Right renal pelvis (tissue), 4 donors: ENCODE measurements around the gene HDAC9. TPM values are rescaled to one million over a fixed set of nuclear protein-coding genes. Genes with fewer than 3 reads are reported as not detected.
A peak's percentile ranks its signal among the peaks of the same experiment; 100 is the strongest.
"Not testable (repeated sequence)": the region's sequence is repeated elsewhere in the genome, so short reads cannot be mapped to it uniquely, and the experiment has no call there.

Experiments
- DNase-seq, 4 donors: peaks; one replicate each; pipeline ENCODE4 v3.0.0-alpha.2; 2013; ENCODE audit warnings: low read depth in 4 of 4, low spot score in 3 of 4, missing footprints in 1 of 4
- polyA plus RNA-seq, 4 donors: library from polyadenylated mRNA; unstranded; fragments of 120-200 nt; gene quantifications; one replicate each; pipeline ENCODE4 v1.2.1, GENCODE V29; 2013; ENCODE audit not compliant: insufficient read length in 4 of 4

Gene HDAC9
- polyA plus RNA-seq, 4 donors, result 8.2 to 13.2 (median 11.7) TPM

- no peak for DNase-seq
These were observed 417.6 kb downstream of the HDAC9 start for GRCh38 chr7:18913106-18913505.

- DNase-seq, result no peak
These were observed 421.3 kb downstream of the HDAC9 start for GRCh38 chr7:18916826-18917225.

GRCh38 chr7:18927134-18927533 is 431.6 kb downstream of the HDAC9 start:
- DNase-seq, result no peak

- no peak for DNase-seq
These were observed 440.7 kb downstream of the HDAC9 start for GRCh38 chr7:18936265-18936664.

GRCh38 chr7:18939771-18940592 is 444.4 kb downstream of the HDAC9 start:
- DNase-seq, result no peak

GRCh38 chr7:18940593-18941134 is 445.1 kb downstream of the HDAC9 start:
- DNase-seq, result no peak

- DNase-seq, result no peak
These were observed 445.7 kb downstream of the HDAC9 start for GRCh38 chr7:18941207-18941606.

GRCh38 chr7:18948521-18948920 is 453.0 kb downstream of the HDAC9 start:
- no peak for DNase-seq

GRCh38 chr7:18952846-18953245 is 457.3 kb downstream of the HDAC9 start:
- no peak for DNase-seq

- DNase-seq, result no peak
These were observed 463.1 kb downstream of the HDAC9 start for GRCh38 chr7:18958627-18959026.

GRCh38 chr7:18960725-18961124 is 465.2 kb downstream of the HDAC9 start:
- DNase-seq, result peak in 2 of 4 donors; percentile 5 to 13

- DNase-seq, result no peak
These were observed 466.5 kb downstream of the HDAC9 start for GRCh38 chr7:18962031-18962430.

GRCh38 chr7:18965657-18966056 is 470.1 kb downstream of the HDAC9 start:
- no peak for DNase-seq

GRCh38 chr7:18967755-18968154 is 472.2 kb downstream of the HDAC9 start:
- DNase-seq, result not testable (repeated sequence)

- DNase-seq, result no peak
These were observed 476.3 kb downstream of the HDAC9 start for GRCh38 chr7:18971839-18972238.

GRCh38 chr7:18974803-18975202 is 479.3 kb downstream of the HDAC9 start:
- DNase-seq, result no peak

- no peak for DNase-seq
These were observed 479.7 kb downstream of the HDAC9 start for GRCh38 chr7:18975276-18975675.

GRCh38 chr7:18975689-18976280 is 480.2 kb downstream of the HDAC9 start:
- DNase-seq, result no peak

GRCh38 chr7:18976715-18977471 is 481.3 kb downstream of the HDAC9 start:
- DNase-seq, result no peak

- DNase-seq, result no peak
These were observed 482.6 kb downstream of the HDAC9 start for GRCh38 chr7:18978108-18978495.

- not testable (repeated sequence) for DNase-seq
These were observed 495.2 kb downstream of the HDAC9 start for GRCh38 chr7:18990700-18991099.
